Activated naive CD4-positive, alpha-beta T cell treated with anti-CD3 and anti-CD28 coated beads for 36 hours (primary cell): ENCODE results near the gene NBPF10. TPM values are rescaled to one million over a fixed set of nuclear protein-coding genes. Genes with fewer than 3 reads are reported as not detected.
"Not testable (repeated sequence)": the region's sequence is repeated elsewhere in the genome, so short reads cannot be mapped to it uniquely, and the experiment has no call there.

Source experiments
- CTCF ChIA-PET: fragments of 350-600 bp; sonication (Branson Sonifier 250); formaldehyde crosslinking; loops from one replicate; lab custom pipeline; 2021; ENCODE audit warnings: antibody characterized with exemption; lab: Charles Lee
- DNase-seq: peaks from one replicate; pipeline ENCODE4 v3.0.0-alpha.2; 2020
- H3K27ac Mint-ChIP-seq: one replicate; pipeline ENCODE4 v1.8.0; 2021; ENCODE audit warnings: mild to moderate bottlenecking, mixed read lengths
- H3K27me3 Mint-ChIP-seq: one replicate; pipeline ENCODE4 v1.8.0; 2021; ENCODE audit warnings: low read depth, mixed read lengths
- H3K36me3 Mint-ChIP-seq: one replicate; pipeline ENCODE4 v1.8.0; 2021; ENCODE audit warnings: low read depth, mixed read lengths
- H3K4me1 Mint-ChIP-seq: one replicate; pipeline ENCODE4 v1.8.0; 2021; ENCODE audit warnings: low read depth, mixed read lengths
- H3K4me3 Mint-ChIP-seq: one replicate; pipeline ENCODE4 v1.8.0; 2021; ENCODE audit warnings: mild to moderate bottlenecking, moderate library complexity, mixed read lengths
- H3K9me3 Mint-ChIP-seq: one replicate; pipeline ENCODE4 v1.8.0; 2021; ENCODE audit warnings: mixed read lengths
- intact Hi-C: fragments of 100-400 bp; cut with micrococcal nuclease; formaldehyde crosslinking; loops from one replicate; pipeline ENCODE4 v1.15.1; 2023
- total RNA-seq, 2 experiments: library from RNA; stranded (reverse); gene quantifications; one replicate each; pipeline ENCODE4 v1.2.3, GENCODE V29; 2021

The NBPF10 gene, protein sequence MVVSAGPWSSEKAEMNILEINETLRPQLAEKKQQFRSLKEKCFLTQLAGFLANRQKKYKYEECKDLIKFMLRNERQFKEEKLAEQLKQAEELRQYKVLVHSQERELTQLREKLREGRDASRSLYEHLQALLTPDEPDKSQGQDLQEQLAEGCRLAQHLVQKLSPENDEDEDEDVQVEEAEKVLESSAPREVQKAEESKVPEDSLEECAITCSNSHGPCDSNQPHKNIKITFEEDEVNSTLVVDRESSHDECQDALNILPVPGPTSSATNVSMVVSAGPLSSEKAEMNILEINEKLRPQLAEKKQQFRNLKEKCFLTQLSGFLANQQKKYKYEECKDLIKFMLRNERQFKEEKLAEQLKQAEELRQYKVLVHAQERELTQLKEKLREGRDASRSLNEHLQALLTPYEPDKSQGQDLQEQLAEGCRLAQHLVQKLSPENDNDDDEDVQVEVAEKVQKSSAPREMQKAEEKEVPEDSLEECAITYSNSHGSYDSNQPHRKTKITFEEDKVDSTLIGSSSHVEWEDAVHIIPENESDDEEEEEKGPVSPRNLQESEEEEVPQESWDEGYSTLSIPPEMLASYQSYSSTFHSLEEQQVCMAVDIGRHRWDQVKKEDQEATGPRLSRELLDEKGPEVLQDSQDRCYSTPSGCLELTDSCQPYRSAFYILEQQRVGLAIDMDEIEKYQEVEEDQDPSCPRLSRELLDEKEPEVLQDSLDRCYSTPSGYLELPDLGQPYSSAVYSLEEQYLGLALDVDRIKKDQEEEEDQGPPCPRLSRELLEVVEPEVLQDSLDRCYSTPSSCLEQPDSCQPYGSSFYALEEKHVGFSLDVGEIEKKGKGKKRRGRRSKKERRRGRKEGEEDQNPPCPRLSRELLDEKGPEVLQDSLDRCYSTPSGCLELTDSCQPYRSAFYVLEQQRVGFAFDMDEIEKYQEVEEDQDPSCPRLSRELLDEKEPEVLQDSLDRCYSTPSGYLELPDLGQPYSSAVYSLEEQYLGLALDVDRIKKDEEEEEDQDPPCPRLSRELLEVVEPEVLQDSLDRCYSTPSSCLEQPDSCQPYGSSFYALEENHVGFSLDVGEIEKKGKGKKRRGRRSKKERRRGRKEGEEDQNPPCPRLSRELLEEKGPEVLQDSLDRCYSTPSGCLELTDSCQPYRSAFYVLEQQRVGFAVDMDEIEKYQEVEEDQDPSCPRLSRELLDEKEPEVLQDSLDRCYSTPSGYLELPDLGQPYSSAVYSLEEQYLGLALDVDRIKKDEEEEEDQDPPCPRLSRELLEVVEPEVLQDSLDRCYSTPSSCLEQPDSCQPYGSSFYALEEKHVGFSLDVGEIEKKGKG (N-terminal part only)
- total RNA-seq, result 1 to 10 TPM; 1.3 to 1.4 TPM

DNA sequence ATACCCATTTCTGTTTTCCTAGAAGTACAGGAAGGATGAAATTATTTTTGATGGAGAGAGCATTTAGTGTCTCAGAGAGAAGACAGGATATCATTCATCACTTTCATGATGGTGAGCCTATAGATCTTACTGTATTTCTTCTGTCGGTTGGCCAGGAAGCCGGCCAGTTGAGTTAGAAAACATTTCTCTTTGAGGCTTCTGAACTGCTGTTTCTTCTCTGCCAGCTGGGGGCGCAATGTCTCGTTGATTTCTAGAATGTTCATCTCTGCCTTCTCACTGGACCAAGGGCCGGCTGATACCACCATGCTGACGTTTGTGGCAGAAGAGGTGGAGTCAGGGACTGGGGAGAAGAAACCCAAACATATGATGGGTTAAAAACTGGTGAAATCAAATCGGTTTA is at the start of gene NBPF10:
TSS of gene NBPF10 (minus strand) at position 340 of the 400 bp plus-strand sequence. CDS start at position 305, 35 bp downstream.
- H3K27ac Mint-ChIP-seq, H3K36me3 Mint-ChIP-seq: not testable (repeated sequence)
- peak; percentile 25 for DNase-seq

DNA sequence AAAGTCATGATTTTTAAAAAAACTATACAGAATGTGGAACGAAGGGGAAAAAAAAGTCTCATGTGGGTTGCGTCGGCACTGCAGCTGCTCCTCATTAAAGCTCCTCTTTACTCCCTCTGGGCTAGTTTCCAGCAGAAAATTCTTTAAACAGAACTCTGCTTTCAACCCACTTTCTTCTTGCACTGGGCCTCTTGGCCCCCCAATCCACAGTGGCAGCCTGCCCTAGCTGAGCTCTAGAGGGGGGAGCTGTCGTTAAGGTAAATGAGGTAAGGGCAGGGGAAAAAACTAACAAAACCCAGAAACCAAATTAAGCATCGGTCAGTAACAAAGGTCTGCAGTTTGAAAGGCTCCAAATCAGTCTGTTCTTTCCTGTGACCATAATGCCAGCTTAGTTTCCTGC is 29.9 kb upstream of the NBPF10 start:
- H3K27ac Mint-ChIP-seq, H3K9me3 Mint-ChIP-seq, H3K4me3 Mint-ChIP-seq, H3K27me3 Mint-ChIP-seq, intact Hi-C loops, CTCF ChIA-PET, DNase-seq, H3K4me1 Mint-ChIP-seq, H3K36me3 Mint-ChIP-seq: not testable (repeated sequence)

More for the DNA sequence above, at the start of gene NBPF10:
- H3K9me3 Mint-ChIP-seq, H3K4me1 Mint-ChIP-seq, H3K27me3 Mint-ChIP-seq, intact Hi-C loops, CTCF ChIA-PET, H3K4me3 Mint-ChIP-seq: not testable (repeated sequence)

DNA sequence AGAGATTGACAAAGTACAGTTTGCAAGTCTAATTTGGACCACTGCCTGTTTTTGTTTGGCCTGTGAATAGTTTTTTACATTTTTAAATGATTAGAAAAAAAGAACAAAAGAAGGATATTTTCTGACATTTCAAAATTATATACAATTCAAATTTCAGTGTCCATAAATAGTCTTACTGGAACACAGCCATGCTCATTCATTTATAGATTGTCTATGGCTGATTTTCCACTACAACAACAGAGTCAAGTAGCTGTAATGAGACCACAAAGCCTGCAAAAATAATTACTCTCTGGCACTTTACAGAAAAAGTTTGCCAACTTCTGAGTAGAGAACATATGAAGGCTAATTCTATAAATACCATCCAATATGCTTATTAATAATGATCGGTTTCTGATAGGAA is 23.1 kb upstream of the NBPF10 start:
- intact Hi-C loops, H3K4me1 Mint-ChIP-seq: not testable (repeated sequence)

DNA sequence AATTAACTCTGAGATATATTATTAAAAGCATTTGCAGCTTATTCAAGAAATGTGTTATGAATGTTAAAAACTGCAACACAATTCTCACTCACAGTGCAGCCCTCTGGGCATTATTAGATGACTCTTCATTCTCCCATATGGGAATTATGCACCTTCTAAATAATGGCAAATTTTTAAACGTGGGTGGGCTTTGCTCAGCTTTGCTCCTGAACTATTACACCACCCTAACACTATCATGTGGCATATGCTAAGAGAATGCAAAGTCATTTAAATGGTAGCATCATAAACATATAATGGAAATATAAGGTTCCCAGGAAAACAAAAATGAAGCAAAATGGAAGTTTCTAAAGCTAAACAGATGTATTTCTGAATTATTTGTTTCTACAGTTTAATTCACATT is 22.7 kb upstream of the NBPF10 start:
- H3K9me3 Mint-ChIP-seq, intact Hi-C loops, H3K27me3 Mint-ChIP-seq, H3K27ac Mint-ChIP-seq, H3K4me1 Mint-ChIP-seq, H3K4me3 Mint-ChIP-seq, H3K36me3 Mint-ChIP-seq, DNase-seq, CTCF ChIA-PET: not testable (repeated sequence)

More for the DNA sequence above, 23.1 kb upstream of the NBPF10 start:
- CTCF ChIA-PET, DNase-seq, H3K27ac Mint-ChIP-seq, H3K4me3 Mint-ChIP-seq, H3K9me3 Mint-ChIP-seq, H3K27me3 Mint-ChIP-seq, H3K36me3 Mint-ChIP-seq: not testable (repeated sequence)

Other genes starting within 250 kb of the NBPF10 start
- gene ITGA10, start 234.8 kb downstream of the NBPF10 start, total RNA-seq, result under 1 TPM; 0.41 to 0.54 TPM
- gene PEX11B, start 226.1 kb downstream of the NBPF10 start, total RNA-seq, result 10 to 100 TPM; 18.0 to 19.0 TPM
- gene RBM8A, start 217.3 kb downstream of the NBPF10 start, total RNA-seq, result 100 to 1,000 TPM; 241 to 242 TPM
- gene LIX1L, start 186.8 kb downstream of the NBPF10 start, total RNA-seq, result 10 to 100 TPM; 43.6 to 44.3 TPM
- gene ANKRD34A, start 180.2 kb downstream of the NBPF10 start, total RNA-seq, result 1 to 10 TPM; 3.7 to 4.3 TPM
- gene POLR3GL, start 180.1 kb downstream of the NBPF10 start, total RNA-seq, result 10 to 100 TPM; 32.0 to 34.0 TPM
- gene TXNIP, start 148.2 kb downstream of the NBPF10 start, total RNA-seq, result 10 to 100 TPM; 86.0 to 91.1 TPM
- gene HJV, start 123.1 kb downstream of the NBPF10 start, total RNA-seq, result not detected
- gene NOTCH2NLA, start 84.2 kb upstream of the NBPF10 start, total RNA-seq, result 10 to 100 TPM; 21.7 to 25.3 TPM